NCI-H460 (cell line): ENCODE measurements around the gene G6PC1. TPM values are rescaled to one million over a fixed set of nuclear protein-coding genes. Genes with fewer than 3 reads are reported as not detected.
"Not testable (repeated sequence)": the region's sequence is repeated elsewhere in the genome, so short reads cannot be mapped to it uniquely, and the experiment has no call there.

Source experiments
- DNase-seq: peaks from one replicate; pipeline ENCODE4 v3.0.0-alpha.2; 2016; ENCODE audit warnings: low read depth; ENCODE audit errors: extremely low read depth
- total RNA-seq: library from RNA; depleted of rRNA; stranded (reverse); fragments of >200 nt; shearing (Covaris generic); gene quantifications from 2 replicates; pipeline ENCODE4 v1.2.3, GENCODE V29; 2014

G6PC1 gene
- total RNA-seq, 1 experiment from 2014 or later = not detected

GRCh38 chr17:42873315-42873714 lies 27.3 kb upstream of the G6PC1 start:
- DNase-seq = no peak

- DNase-seq = not testable (repeated sequence)
These were observed 26.5 kb upstream of the G6PC1 start for GRCh38 chr17:42873932-42874695.

GRCh38 chr17:42877037-42877436 lies 23.6 kb upstream of the G6PC1 start:
- DNase-seq = no peak

- DNase-seq = no peak
These were observed 22.3 kb upstream of the G6PC1 start for GRCh38 chr17:42878123-42878880.

GRCh38 chr17:42878924-42879595 lies 21.5 kb upstream of the G6PC1 start:
- DNase-seq = no peak

- DNase-seq = no peak
These were observed 21.0 kb upstream of the G6PC1 start for GRCh38 chr17:42879596-42879985.

GRCh38 chr17:42880776-42881310 lies 19.8 kb upstream of the G6PC1 start:
- DNase-seq = no peak

GRCh38 chr17:42881706-42882105 lies 18.9 kb upstream of the G6PC1 start:
- DNase-seq = not testable (repeated sequence)

- DNase-seq = no peak
These were observed 18.4 kb upstream of the G6PC1 start for GRCh38 chr17:42882166-42882565.

GRCh38 chr17:42883802-42884558 lies 16.6 kb upstream of the G6PC1 start:
- no peak for DNase-seq

GRCh38 chr17:42885806-42886205 lies 14.8 kb upstream of the G6PC1 start:
- DNase-seq = not testable (repeated sequence)

- no peak for DNase-seq
These were observed 14.1 kb upstream of the G6PC1 start for GRCh38 chr17:42886283-42887176.

- DNase-seq = no peak
These were observed 10.8 kb upstream of the G6PC1 start for GRCh38 chr17:42889809-42890208.

GRCh38 chr17:42891539-42892152 lies 9.0 kb upstream of the G6PC1 start:
- DNase-seq = no peak

- DNase-seq = no peak
These were observed 7.2 kb upstream of the G6PC1 start for GRCh38 chr17:42893359-42893758.

- DNase-seq = no peak
These were observed 6.1 kb upstream of the G6PC1 start for GRCh38 chr17:42894283-42895184.

GRCh38 chr17:42895185-42895555 lies 5.4 kb upstream of the G6PC1 start:
- peak; percentile 12 for DNase-seq
